Activated naive CD4-positive, alpha-beta T cell treated with anti-CD3 and anti-CD28 coated beads, Interleukin-2, amount 10 ng/mL, durations not matched to agents 7 days and 5 days (primary cell): ENCODE measurements around the gene LRP8.
A peak's percentile ranks its signal among the peaks of the same experiment; 100 is the strongest.

Experiments used
- CTCF ChIA-PET: fragments of 350-600 bp; sonication (Branson Sonifier 250); formaldehyde crosslinking; loops from one replicate; lab custom pipeline; 2021; ENCODE audit warnings: antibody characterized with exemption; lab: Charles Lee
- DNase-seq: peaks from one replicate; pipeline ENCODE4 v3.0.0-alpha.2; 2020
- H3K27ac Mint-ChIP-seq: one replicate; pipeline ENCODE4 v1.8.0; 2021; ENCODE audit warnings: mild to moderate bottlenecking, moderate library complexity, mixed read lengths
- H3K27me3 Mint-ChIP-seq: one replicate; pipeline ENCODE4 v1.8.0; 2021; ENCODE audit warnings: mild to moderate bottlenecking, mixed read lengths
- H3K36me3 Mint-ChIP-seq: one replicate; pipeline ENCODE4 v1.8.0; 2021; ENCODE audit warnings: mixed read lengths
- H3K4me1 Mint-ChIP-seq: one replicate; pipeline ENCODE4 v1.8.0; 2021; ENCODE audit warnings: mixed read lengths
- H3K4me3 Mint-ChIP-seq: one replicate; pipeline ENCODE4 v1.8.0; 2021; ENCODE audit warnings: mild to moderate bottlenecking, moderate library complexity, mixed read lengths
- H3K9me3 Mint-ChIP-seq: one replicate; pipeline ENCODE4 v1.8.0; 2021; ENCODE audit warnings: mixed read lengths

LRP8 gene

GRCh38 chr1:53367503-53368313, 39.8 kb upstream of the LRP8 start:
- peak; percentile 78 for DNase-seq
- Mint-ChIP-seq H3K36me3 (peaks cover 3% of the 10 kb centered on the region), H3K4me1 (peaks cover 32% of the 10 kb centered on the region), H3K27me3 (peaks cover 11% of the 10 kb centered on the region), H3K27ac (peak overlapping the region; percentile 91), H3K4me3 (peak overlapping the region; percentile 87), H3K9me3 (no peaks in the 10 kb centered on the region)
- CTCF ChIA-PET = interaction anchor here (0.9 to 1.7 kb wide), 4 partner anchors 11 to 41 kb away, joined by 3 to 9 read pairs (median 6); no protein-coding TSS in a partner anchor

DNA sequence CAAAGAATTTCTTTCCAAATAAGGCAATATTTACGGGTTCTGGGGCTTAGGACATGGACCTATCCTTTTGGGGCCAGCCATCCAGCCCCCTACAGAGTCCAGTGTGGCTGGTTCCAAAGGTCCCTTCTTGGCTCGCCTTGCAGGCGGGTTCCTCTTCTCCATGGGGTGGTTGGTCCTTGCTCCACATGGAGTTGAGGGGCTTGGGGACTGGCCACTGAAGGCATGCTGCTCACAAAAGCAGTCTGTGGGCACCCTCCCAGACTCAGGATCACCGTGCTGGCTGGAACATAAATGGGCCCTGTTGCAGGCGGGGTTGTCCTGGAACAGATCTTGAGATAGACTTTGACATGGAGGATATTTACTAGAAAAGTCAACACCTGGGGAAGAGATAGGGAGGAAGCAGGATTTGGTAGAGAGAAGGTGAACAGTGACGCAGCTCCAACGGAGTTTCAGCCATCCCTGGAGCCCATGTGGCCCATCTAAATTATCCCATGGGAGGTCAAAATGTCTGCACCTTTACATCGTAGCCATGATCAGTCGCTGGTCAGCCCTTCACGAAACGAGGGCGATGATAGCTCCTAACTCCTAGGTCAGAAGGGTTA, 39.1 kb upstream of the LRP8 start:
- peaks cover 3% of the 10 kb centered on the region for H3K36me3 Mint-ChIP-seq
- peak overlapping the region; percentile 91 for H3K27ac Mint-ChIP-seq
- DNase-seq = peak; percentile 7
- no peaks in the 10 kb centered on the region for H3K9me3 Mint-ChIP-seq
- peaks cover 14% of the 10 kb centered on the region for H3K27me3 Mint-ChIP-seq
- CTCF ChIA-PET = interaction anchor here (0.6 to 1.7 kb wide), 4 partner anchors 19 to 82 kb away, joined by 3 to 9 read pairs (median 4); no protein-coding TSS in a partner anchor
- peaks cover 32% of the 10 kb centered on the region for H3K4me1 Mint-ChIP-seq
- H3K4me3 Mint-ChIP-seq = peak overlapping the region; percentile 87

DNA sequence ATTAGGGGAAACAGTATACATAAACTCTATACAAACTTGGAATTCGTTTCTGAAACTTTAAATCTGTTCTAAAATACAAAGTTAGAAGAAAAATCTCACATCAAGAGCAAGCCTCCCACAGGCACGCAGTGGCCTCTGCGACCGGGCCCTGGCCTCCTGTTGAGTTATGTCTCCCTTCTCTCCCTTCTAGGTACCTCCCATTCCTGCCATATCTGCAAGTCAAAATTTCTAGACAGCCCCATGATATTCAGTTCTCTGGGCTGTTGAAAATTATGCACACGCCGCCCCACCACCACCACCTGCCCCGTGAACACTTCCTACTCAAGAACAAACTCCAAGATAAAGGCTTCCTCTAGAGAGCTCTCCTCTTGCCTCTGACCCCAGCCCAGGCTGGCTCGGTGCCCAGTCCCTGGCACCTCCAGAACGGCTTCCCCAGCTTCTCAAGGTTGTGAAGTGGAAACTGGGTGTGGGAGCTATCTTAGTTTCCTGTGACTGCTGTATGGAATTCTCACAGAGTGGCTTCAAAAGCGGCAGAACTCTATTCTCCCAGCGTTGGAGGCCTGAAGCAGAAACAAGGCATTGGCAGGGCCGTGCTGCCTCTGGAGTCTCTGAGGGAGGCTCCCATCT, 37.7 kb upstream of the LRP8 start:
- peak; percentile 5 for DNase-seq
- H3K27me3 Mint-ChIP-seq = peaks cover 10% of the 10 kb centered on the region
- no peaks in the 10 kb centered on the region for H3K9me3 Mint-ChIP-seq
- peaks cover 32% of the 10 kb centered on the region for H3K4me1 Mint-ChIP-seq
- no peak overlapping the region for H3K4me3 Mint-ChIP-seq
- H3K36me3 Mint-ChIP-seq = peaks cover 3% of the 10 kb centered on the region
- CTCF ChIA-PET = interaction anchor here (1.4 kb wide), 1 partner anchor 28 kb away, joined by 4 read pairs; no protein-coding TSS in a partner anchor
- H3K27ac Mint-ChIP-seq = no peak overlapping the region

- CTCF ChIA-PET = no interaction called here
- Mint-ChIP-seq H3K9me3 (peaks cover 3% of the 10 kb centered on the region), H3K27me3 (peaks cover 27% of the 10 kb centered on the region), H3K27ac (no peak overlapping the region), H3K4me1 (peaks cover 20% of the 10 kb centered on the region), H3K36me3 (peaks cover 3% of the 10 kb centered on the region), H3K4me3 (no peak overlapping the region)
- DNase-seq = peak; percentile 28
These were observed 35.2 kb upstream of the LRP8 start for GRCh38 chr1:53362851-53363642.

- H3K27me3 Mint-ChIP-seq = peaks cover 27% of the 10 kb centered on the region
- H3K4me3 Mint-ChIP-seq = no peak overlapping the region
- H3K4me1 Mint-ChIP-seq = peaks cover 13% of the 10 kb centered on the region
- peaks cover 3% of the 10 kb centered on the region for H3K9me3 Mint-ChIP-seq
- CTCF ChIA-PET = no interaction called here
- H3K27ac Mint-ChIP-seq = no peak overlapping the region
- DNase-seq = peak; percentile 10
- H3K36me3 Mint-ChIP-seq = peaks cover 1% of the 10 kb centered on the region
These were observed 34.4 kb upstream of the LRP8 start for GRCh38 chr1:53362270-53362669.

GRCh38 chr1:53361541-53361961, 33.7 kb upstream of the LRP8 start:
- H3K27me3 Mint-ChIP-seq = peaks cover 34% of the 10 kb centered on the region
- H3K4me3 Mint-ChIP-seq = no peak overlapping the region
- peaks cover 8% of the 10 kb centered on the region for H3K9me3 Mint-ChIP-seq
- peaks cover 5% of the 10 kb centered on the region for H3K36me3 Mint-ChIP-seq
- peak; percentile 14 for DNase-seq
- peaks cover 6% of the 10 kb centered on the region for H3K4me1 Mint-ChIP-seq
- CTCF ChIA-PET = interaction anchor here (1.1 kb wide), 1 partner anchor 14 kb away, joined by 3 read pairs; no protein-coding TSS in a partner anchor
- H3K27ac Mint-ChIP-seq = no peak overlapping the region

DNA sequence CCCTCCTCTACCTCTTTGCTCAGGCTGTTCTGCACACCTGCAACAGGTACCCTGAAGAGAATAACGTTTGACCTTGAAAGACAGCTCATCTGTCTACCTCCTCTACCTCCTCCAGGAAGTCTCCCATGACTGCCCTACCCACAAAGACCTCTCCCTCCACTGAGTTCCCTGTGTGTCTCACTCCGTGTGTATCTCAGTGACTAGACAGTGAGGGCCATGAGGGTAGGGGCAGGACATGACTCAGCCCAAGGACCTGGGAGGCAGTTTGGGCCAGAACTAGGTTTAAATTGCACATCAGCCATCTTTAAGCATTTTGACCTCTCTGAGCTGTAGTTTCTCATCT, 32.0 kb upstream of the LRP8 start:
- Mint-ChIP-seq H3K9me3 (peaks cover 8% of the 10 kb centered on the region), H3K4me3 (no peak overlapping the region), H3K27me3 (peaks cover 34% of the 10 kb centered on the region), H3K27ac (no peak overlapping the region), H3K4me1 (no peaks in the 10 kb centered on the region), H3K36me3 (peaks cover 3% of the 10 kb centered on the region)
- CTCF ChIA-PET = no interaction called here
- peak; percentile 19 for DNase-seq

DNA sequence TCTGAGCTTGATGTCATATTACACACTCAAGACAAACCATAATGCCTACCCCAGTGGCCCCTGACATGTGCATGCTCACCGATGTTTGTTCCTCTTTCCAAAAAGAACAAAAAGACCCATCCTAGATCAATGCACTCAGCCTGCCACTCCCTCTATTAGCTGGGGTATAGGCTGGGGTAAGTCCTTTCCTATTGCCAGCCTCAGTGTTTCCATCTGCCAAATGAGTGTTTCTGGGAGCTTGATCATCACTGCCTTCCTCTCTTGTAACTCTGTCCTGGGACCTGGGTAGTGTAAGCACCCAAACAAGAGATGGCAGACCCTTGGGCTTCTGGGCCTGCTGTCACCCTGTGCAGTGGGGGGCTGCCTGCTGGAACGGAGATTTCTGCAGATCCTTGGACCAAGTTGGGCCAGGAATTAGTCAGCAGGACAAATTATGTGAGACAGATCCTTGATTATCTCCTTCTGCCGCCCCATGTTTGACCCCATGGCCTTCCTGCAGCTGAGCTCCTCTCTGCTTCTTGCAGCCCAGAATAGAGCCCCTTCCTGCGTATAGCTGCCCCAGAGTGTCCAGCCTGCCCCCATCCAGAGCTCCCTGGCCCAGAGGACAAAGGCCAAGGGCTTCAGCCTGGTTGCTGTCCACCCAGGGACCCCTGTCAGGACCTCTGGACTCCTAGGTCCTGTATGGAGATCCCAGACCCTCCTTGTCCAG, 31.5 kb upstream of the LRP8 start:
- Mint-ChIP-seq H3K36me3 (peaks cover 3% of the 10 kb centered on the region), H3K9me3 (peaks cover 8% of the 10 kb centered on the region)
- DNase-seq = peak; percentile 5

GRCh38 chr1:53356637-53357036, 28.8 kb upstream of the LRP8 start:
- Mint-ChIP-seq H3K9me3 (peaks cover 8% of the 10 kb centered on the region), H3K4me3 (no peak overlapping the region), H3K36me3 (peaks cover 3% of the 10 kb centered on the region), H3K4me1 (no peaks in the 10 kb centered on the region), H3K27ac (no peak overlapping the region), H3K27me3 (peaks cover 35% of the 10 kb centered on the region)
- CTCF ChIA-PET = interaction anchor here (1.5 kb wide), 1 partner anchor 12 kb away, joined by 4 read pairs; no protein-coding TSS in a partner anchor
- no peak for DNase-seq

More for the DNA sequence above, 31.5 kb upstream of the LRP8 start:
- Mint-ChIP-seq H3K27me3 (peaks cover 36% of the 10 kb centered on the region), H3K4me1 (no peaks in the 10 kb centered on the region), H3K4me3 (no peak overlapping the region), H3K27ac (no peak overlapping the region)
- CTCF ChIA-PET = no interaction called here

GRCh38 chr1:53354119-53354518, 26.2 kb upstream of the LRP8 start:
- CTCF ChIA-PET = no interaction called here

DNA sequence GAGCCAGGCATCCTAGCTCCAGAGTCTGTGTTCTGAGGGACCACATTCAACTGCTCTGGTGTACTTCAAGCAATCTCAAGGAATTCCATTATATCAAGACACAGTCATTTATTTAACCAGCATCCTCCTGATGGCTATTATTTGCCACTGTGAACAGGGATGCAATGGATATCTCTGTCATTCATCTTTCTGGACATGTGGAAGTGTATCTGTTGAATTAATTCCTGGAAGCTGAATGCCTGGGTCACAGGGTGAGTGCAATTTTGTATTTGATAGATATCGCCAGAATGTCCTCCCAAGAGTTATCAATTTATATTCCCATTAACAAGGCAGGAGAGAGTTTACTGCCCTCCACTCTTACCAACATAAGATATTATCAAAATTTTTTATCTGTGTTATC, 24.7 kb upstream of the LRP8 start:
- Mint-ChIP-seq H3K27ac (no peak overlapping the region), H3K9me3 (peaks cover 6% of the 10 kb centered on the region), H3K27me3 (peaks cover 40% of the 10 kb centered on the region), H3K4me1 (no peaks in the 10 kb centered on the region), H3K4me3 (no peak overlapping the region), H3K36me3 (peaks cover 3% of the 10 kb centered on the region)
- DNase-seq = no peak
- CTCF ChIA-PET = interaction anchor here (1.2 kb wide), 1 partner anchor 21 kb away, joined by 3 read pairs; no protein-coding TSS in a partner anchor

More at GRCh38 chr1:53354119-53354518, 26.2 kb upstream of the LRP8 start:
- Mint-ChIP-seq H3K27me3 (peaks cover 39% of the 10 kb centered on the region), H3K36me3 (peaks cover 3% of the 10 kb centered on the region), H3K27ac (no peak overlapping the region), H3K9me3 (peaks cover 8% of the 10 kb centered on the region), H3K4me3 (no peak overlapping the region), H3K4me1 (no peaks in the 10 kb centered on the region)
- no peak for DNase-seq

DNA sequence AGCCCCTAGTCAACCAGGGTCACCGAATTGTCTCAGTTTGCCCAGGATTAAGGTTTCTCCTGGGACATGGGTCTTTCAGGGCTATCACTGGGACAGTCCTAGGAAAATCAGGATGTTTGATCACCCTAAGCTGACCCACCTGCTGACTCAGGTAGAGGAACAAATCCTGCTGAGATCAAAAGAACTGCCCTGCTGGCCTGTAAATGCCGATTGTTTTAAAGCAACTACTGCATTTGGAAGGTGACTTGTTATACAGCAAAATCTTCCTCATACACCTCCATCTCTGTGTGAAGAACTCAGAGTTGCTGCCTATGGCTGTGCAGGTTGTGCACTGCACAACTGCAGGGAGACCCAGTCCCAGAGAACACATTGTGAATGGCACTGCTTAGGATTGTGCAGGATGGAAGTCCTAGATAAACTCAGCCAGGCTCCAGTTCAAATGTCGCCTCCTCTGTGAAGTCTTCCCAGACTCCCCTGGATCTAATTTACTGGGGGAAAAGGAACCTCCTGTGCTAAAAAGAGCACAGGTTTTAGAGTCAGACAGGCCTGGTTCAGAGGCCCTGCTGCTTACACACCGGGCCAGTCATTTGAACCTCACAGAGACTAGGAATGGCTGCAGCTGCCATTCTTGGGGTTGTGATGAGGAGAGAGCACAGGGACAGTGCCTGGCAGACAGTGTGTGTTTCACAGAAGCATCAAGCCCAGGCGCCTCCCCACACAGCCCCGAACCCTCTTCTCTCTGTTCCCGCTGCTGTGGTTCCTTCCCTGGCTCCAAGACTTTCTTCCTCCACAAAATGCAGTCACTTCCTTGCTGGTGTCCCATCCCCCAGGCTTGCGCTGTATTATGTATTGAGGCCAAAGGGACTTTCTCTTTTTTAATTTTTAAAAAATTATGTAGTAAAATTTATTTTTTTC, 23.2 kb upstream of the LRP8 start:
- CTCF ChIA-PET = no interaction called here
- H3K9me3 Mint-ChIP-seq = no peaks in the 10 kb centered on the region
- H3K4me1 Mint-ChIP-seq = no peaks in the 10 kb centered on the region
- no peak overlapping the region for H3K4me3 Mint-ChIP-seq
- no peaks in the 10 kb centered on the region for H3K36me3 Mint-ChIP-seq
- no peak overlapping the region for H3K27ac Mint-ChIP-seq
- peak; percentile 19 for DNase-seq
- peaks cover 40% of the 10 kb centered on the region for H3K27me3 Mint-ChIP-seq
